Small intestine (tissue), 7 donors: ENCODE data around the gene POMGNT1. TPM values are rescaled to one million over a fixed set of nuclear protein-coding genes. Genes with fewer than 3 reads are reported as not detected.

Experiments used
- DNase-seq, 2 donors: peaks; one replicate each; pipeline versions ENCODE4 v3.0.0 to v3.0.0-alpha.2; 2013
- FAIRE-seq: peaks from 2 replicates; lab custom pipeline; 2012; peaks lifted over from hg19 to GRCh38; lab: Jason Lieb, UNC
- H3K27ac ChIP-seq, 3 donors: one replicate each; pipeline ENCODE4 v1.5.1; 2013; ENCODE audit warnings: low read length in 2 of 3, mild to moderate bottlenecking in 2 of 3, control low read depth in 1 of 3, inconsistent platforms in 1 of 3, low read depth in 1 of 3, moderate library complexity in 1 of 3
- H3K27me3 ChIP-seq, 3 donors: one replicate each; pipeline ENCODE4 v1.6.1; 2013; ENCODE audit warnings: low read length in 3 of 3, inconsistent platforms in 1 of 3; ENCODE audit not compliant: control insufficient read depth in 3 of 3, insufficient read depth in 3 of 3
- H3K36me3 ChIP-seq, 3 donors: one replicate each; pipeline ENCODE4 v1.6.1; 2013; ENCODE audit warnings: low read length in 3 of 3, inconsistent platforms in 1 of 3, low read depth in 1 of 3, mild to moderate bottlenecking in 1 of 3, moderate library complexity in 1 of 3; ENCODE audit not compliant: control insufficient read depth in 3 of 3, insufficient read depth in 2 of 3
- H3K4me1 ChIP-seq, 3 donors: one replicate each; pipeline ENCODE4 v1.6.1; 2013; ENCODE audit warnings: low read length in 2 of 3, inconsistent platforms in 1 of 3, low read depth in 1 of 3, mild to moderate bottlenecking in 1 of 3, moderate library complexity in 1 of 3; ENCODE audit not compliant: control insufficient read depth in 3 of 3, insufficient read depth in 2 of 3
- H3K4me3 ChIP-seq, 3 donors: one replicate each; pipeline ENCODE4 v1.5.1; 2013; ENCODE audit warnings: low read length in 3 of 3, control low read depth in 1 of 3, inconsistent platforms in 1 of 3, low read depth in 1 of 3, mild to moderate bottlenecking in 1 of 3, moderate library complexity in 1 of 3
- H3K9me3 ChIP-seq, 2 donors: one replicate each; pipeline ENCODE4 v1.6.1; 2013; ENCODE audit warnings: low read depth in 1 of 2, low read length in 1 of 2; ENCODE audit not compliant: control insufficient read depth in 2 of 2, insufficient read depth in 1 of 2
- WGBS, 3 donors: extraction: QIAGEN DNeasy Blood & Tissue Kit; methylation state at CpG; one replicate each; pipeline ENCODE4 v1.1.7; 2013; 5-methylcytosine and 5-hydroxymethylcytosine counted together
- polyA plus RNA-seq, 4 donors: library from polyadenylated mRNA; stranded (reverse) in 3 of 4; unstranded in 1 of 4; fragments of 200-250 nt in 3 of 4; fragments of 120-200 nt in 1 of 4; gene quantifications; one replicate each; pipeline versions ENCODE4 v1.2.1 to v1.2.3, GENCODE V29; 2013
- donor health status: healthy with polysubstance abuse.
- donor health status: control.
- donor health status: control.
- donor health status: Bipolar disorder and iron deficiency.
- donor health status: healthy.

The POMGNT1 gene
- polyA plus RNA-seq, 4 donors = 37.6 to 81.3 (median 48.8) TPM

- 52 to 74% (median 74%) methylated on average over 5 of the region's 5 CpGs for WGBS, 3 donors
- H3K27ac ChIP-seq = peak overlapping the region in 1 of 3 donors; percentile 44
- H3K36me3 ChIP-seq = no peaks in the 10 kb centered on the region
- H3K4me3 ChIP-seq = no peak overlapping the region
- H3K4me1 ChIP-seq = peaks cover 0 to 7% (median 0%) of the 10 kb centered on the region in 3 donors
- DNase-seq = no peak
- FAIRE-seq = no peak
- no peaks in the 10 kb centered on the region for H3K9me3 ChIP-seq
- peaks cover 0 to 5% (median 0%) of the 10 kb centered on the region in 3 donors for H3K27me3 ChIP-seq
Observed at GRCh38 chr1:46204406-46204742, 6.1 kb upstream of the POMGNT1 start.

- peak overlapping the region in 2 of 3 donors; percentile 12 to 55 for H3K4me3 ChIP-seq
- peaks cover 0 to 5% (median 0%) of the 10 kb centered on the region in 3 donors for H3K27me3 ChIP-seq
- H3K27ac ChIP-seq = peak overlapping the region in 1 of 3 donors; percentile 44
- no peak for FAIRE-seq
- no peaks in the 10 kb centered on the region for H3K9me3 ChIP-seq
- WGBS, 3 donors = 54 to 81% (median 75%) methylated on average over 14 of the region's 14 CpGs
- no peaks in the 10 kb centered on the region for H3K36me3 ChIP-seq
- H3K4me1 ChIP-seq = peaks cover 0 to 7% (median 0%) of the 10 kb centered on the region in 3 donors
- DNase-seq = no peak
Observed at GRCh38 chr1:46203738-46204405, 5.6 kb upstream of the POMGNT1 start.

- H3K27ac ChIP-seq = no peak overlapping the region
- no peaks in the 10 kb centered on the region for H3K9me3 ChIP-seq
- H3K27me3 ChIP-seq = peaks cover 0 to 5% (median 0%) of the 10 kb centered on the region in 3 donors
- FAIRE-seq (no peak), DNase-seq (no peak)
- H3K36me3 ChIP-seq = peaks cover 0 to 25% (median 2%) of the 10 kb centered on the region in 3 donors
- WGBS, 3 donors = 64 to 81% (median 70%) methylated on average over 3 of the region's 3 CpGs
- H3K4me1 ChIP-seq = peaks cover 4 to 17% (median 5%) of the 10 kb centered on the region in 3 donors
- peak overlapping the region in 1 of 3 donors; percentile 82 for H3K4me3 ChIP-seq
Observed at GRCh38 chr1:46199233-46199749, 1.1 kb upstream of the POMGNT1 start.

- H3K27me3 ChIP-seq = no peaks in the 10 kb centered on the region
- peaks cover 4 to 10% (median 5%) of the 10 kb centered on the region in 3 donors for H3K4me1 ChIP-seq
- no peaks in the 10 kb centered on the region for H3K9me3 ChIP-seq
- 59 to 64% (median 60%) methylated on average over 9 of the region's 9 CpGs for WGBS, 3 donors
- H3K4me3 ChIP-seq = peak overlapping the region; percentile 34 to 84 (median 70)
- no peak for DNase-seq
- peak overlapping the region; percentile 71 to 81 (median 78) for H3K27ac ChIP-seq
- peaks cover 0 to 42% (median 10%) of the 10 kb centered on the region in 3 donors for H3K36me3 ChIP-seq
- no peak for FAIRE-seq
Observed at GRCh38 chr1:46197560-46197963, 672 bp downstream of the POMGNT1 start.

- 95 to 97% (median 95%) methylated on average over 9 of the region's 9 CpGs for WGBS, 3 donors
Observed at GRCh38 chr1:46196609-46197008, 1.6 kb downstream of the POMGNT1 start.

GRCh38 chr1:46194641-46195193 is 3.5 kb downstream of the POMGNT1 start:
- no peaks in the 10 kb centered on the region for H3K9me3 ChIP-seq
- 74 to 90% (median 82%) methylated on average over 5 of the region's 5 CpGs for WGBS, 3 donors
- no peak for FAIRE-seq

More at GRCh38 chr1:46196609-46197008, 1.6 kb downstream of the POMGNT1 start:
- no peaks in the 10 kb centered on the region for H3K9me3 ChIP-seq
- no peaks in the 10 kb centered on the region for H3K27me3 ChIP-seq
- peaks cover 0 to 52% (median 13%) of the 10 kb centered on the region in 3 donors for H3K36me3 ChIP-seq
- FAIRE-seq = no peak
- no peak overlapping the region for H3K27ac ChIP-seq
- DNase-seq = no peak
- no peak overlapping the region for H3K4me3 ChIP-seq
- peaks cover 4 to 10% (median 5%) of the 10 kb centered on the region in 3 donors for H3K4me1 ChIP-seq

GRCh38 chr1:46193984-46194570 is 4.2 kb downstream of the POMGNT1 start:
- Histone ChIP-seq H3K9me3 (no peaks in the 10 kb centered on the region), H3K4me1 (peaks cover 4 to 14% (median 5%) of the 10 kb centered on the region in 3 donors), H3K27me3 (no peaks in the 10 kb centered on the region), H3K36me3 (peaks cover 6 to 76% (median 17%) of the 10 kb centered on the region in 3 donors), H3K27ac (no peak overlapping the region), H3K4me3 (no peak overlapping the region)
- no peak for DNase-seq
- no peak for FAIRE-seq
- WGBS, 3 donors = 93 to 95% (median 94%) methylated on average over 9 of the region's 9 CpGs

More at GRCh38 chr1:46194641-46195193, 3.5 kb downstream of the POMGNT1 start:
- Histone ChIP-seq H3K4me1 (peaks cover 4 to 10% (median 5%) of the 10 kb centered on the region in 3 donors), H3K27me3 (no peaks in the 10 kb centered on the region), H3K4me3 (no peak overlapping the region), H3K36me3 (peaks cover 3 to 69% (median 17%) of the 10 kb centered on the region in 3 donors), H3K27ac (no peak overlapping the region)
- no peak for DNase-seq

GRCh38 chr1:46193285-46193684 is 4.9 kb downstream of the POMGNT1 start:
- no peak for FAIRE-seq
- peaks cover 6 to 83% (median 17%) of the 10 kb centered on the region in 3 donors for H3K36me3 ChIP-seq
- H3K4me3 ChIP-seq = no peak overlapping the region
- peaks cover 4 to 22% (median 7%) of the 10 kb centered on the region in 3 donors for H3K4me1 ChIP-seq
- no peaks in the 10 kb centered on the region for H3K9me3 ChIP-seq
- DNase-seq = no peak
- WGBS, 3 donors = 95 to 97% (median 96%) methylated on average over 7 of the region's 7 CpGs
- no peak overlapping the region for H3K27ac ChIP-seq
- no peaks in the 10 kb centered on the region for H3K27me3 ChIP-seq
